HG02840 (cell line): ENCODE results near the gene RLN3.

Source experiments
- ATAC-seq: cut with Tn5 transposase; IDR thresholded peaks from one replicate; pipeline ENCODE4 v1.9.1; 2021; ENCODE audit warnings: mild to moderate bottlenecking, moderate library complexity, moderate number of reproducible peaks; ENCODE audit not compliant: unreplicated experiment, low FRiP score

Gene RLN3

GRCh38 chr19:13993590-13994300 is 34.2 kb upstream of the RLN3 start:
- no peak for ATAC-seq

- ATAC-seq = no peak
Observed at GRCh38 chr19:13995017-13995728, 32.8 kb upstream of the RLN3 start.

DNA sequence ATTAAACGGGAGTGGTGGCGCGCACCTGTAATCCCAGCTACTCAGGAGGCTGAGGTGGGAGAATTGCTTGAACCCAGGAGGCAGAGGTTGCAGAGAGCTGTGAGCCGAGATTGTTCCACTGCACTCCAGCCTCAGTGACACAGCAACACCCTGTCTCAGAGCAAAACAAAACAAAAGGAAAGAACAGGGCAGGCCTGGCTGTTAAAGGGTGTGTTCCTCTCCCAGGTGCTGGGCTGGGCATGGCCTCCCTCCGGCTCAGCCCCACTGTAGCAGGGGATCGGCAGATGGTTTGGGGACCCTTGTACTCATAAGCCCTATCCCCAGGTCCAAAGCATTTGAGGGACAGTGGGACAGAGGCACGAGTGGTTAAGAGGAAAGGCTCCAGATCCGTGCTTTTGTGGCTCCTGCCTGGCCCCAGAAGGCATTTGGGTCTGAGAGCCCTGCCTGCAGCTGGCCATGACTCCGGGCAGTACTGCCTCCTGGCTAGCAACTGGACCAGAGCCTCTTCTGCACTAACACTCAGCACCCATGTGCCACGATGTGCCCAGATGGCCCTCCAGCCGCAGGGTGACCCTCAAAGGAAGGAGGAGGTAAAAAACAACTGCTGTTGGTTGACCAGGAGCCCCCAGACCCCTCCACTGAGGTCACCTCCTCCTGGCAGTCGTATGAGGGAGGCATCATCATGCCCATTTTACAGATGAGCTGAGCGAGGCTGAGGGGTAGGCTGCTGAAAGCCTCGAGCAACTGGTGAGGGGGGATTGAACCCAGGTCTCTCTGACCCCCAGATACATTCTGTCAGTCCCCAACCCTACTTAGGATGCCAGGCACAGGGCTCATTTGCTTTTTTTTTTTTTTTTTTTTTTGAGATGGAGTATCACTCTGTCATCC is 31.8 kb upstream of the RLN3 start:
- no peak for ATAC-seq

DNA sequence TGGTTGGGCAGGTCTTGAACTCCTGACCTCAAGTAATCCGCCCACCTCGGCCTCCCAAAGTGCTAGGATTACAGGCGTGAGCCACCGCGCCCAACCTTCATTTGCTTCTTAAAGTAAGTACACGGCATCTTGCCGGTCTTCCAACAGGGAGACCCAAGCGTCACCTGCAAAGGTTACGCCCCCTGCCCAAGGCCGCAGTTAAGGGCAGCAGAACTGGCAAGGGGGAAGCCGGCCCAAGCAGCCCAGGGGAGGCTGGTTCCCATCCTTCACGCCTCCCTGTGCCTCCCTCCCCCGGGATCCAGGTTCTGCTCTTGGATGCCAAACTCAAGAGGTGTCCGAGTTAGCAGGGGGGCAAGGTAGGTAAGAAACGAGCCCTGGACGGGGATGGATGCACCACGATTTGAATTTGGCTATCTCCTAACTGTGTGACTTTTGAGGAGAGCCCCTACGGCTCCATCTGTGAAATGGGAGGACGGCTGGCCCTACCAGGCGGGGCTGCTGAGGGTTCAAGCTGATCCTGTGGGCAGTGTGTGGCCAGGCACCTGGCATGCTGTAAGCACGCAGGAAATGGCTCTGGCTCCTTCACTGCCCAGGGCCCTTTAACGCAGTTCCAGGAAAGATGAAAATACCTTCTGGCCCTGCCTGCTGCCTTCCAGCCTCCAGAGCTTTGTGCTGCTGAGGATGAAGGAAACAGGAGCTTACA is 30.9 kb upstream of the RLN3 start:
- ATAC-seq = no peak

DNA sequence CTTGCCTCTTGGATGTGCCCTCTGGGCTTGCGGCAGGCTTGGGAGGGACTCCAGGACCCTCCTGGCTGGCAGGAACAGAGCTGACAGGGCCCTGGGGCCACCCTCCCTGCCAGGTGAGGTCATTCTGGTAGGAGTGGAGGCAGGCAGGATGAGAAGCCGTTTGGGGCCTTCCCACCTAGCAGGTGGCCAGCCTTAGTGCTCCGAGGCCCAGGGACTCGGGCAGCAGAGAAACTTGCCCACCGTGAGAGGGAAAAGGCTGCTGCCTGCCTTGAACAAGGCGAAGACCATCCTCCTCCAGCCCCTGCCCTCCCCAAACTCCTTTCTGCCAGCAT is 30.4 kb upstream of the RLN3 start:
- no peak for ATAC-seq

- ATAC-seq = no peak
Observed at GRCh38 chr19:13998426-13998825, 29.5 kb upstream of the RLN3 start.

DNA sequence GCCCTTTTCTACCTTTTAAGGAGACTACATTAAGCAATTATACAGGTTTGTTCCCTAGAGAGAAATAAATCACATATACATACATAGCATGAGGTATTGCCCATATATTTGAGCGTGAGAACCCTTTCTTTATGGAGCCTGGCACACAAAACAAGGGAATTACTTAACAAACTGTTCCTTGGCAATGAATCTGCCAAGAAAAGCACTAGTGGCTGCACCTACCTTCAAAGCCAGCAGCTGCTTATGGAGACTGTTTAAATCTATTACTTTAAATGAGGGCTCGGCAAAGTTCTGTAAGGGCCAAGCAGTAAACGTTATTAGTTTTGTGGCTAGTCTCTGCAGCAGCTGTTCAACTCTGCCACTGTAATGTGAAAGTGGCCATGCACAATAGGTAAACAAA is 28.9 kb upstream of the RLN3 start:
- no peak for ATAC-seq

- no peak for ATAC-seq
Observed at GRCh38 chr19:14000691-14001375, 27.1 kb upstream of the RLN3 start.

GRCh38 chr19:14002571-14003250 is 25.2 kb upstream of the RLN3 start:
- ATAC-seq = no peak

DNA sequence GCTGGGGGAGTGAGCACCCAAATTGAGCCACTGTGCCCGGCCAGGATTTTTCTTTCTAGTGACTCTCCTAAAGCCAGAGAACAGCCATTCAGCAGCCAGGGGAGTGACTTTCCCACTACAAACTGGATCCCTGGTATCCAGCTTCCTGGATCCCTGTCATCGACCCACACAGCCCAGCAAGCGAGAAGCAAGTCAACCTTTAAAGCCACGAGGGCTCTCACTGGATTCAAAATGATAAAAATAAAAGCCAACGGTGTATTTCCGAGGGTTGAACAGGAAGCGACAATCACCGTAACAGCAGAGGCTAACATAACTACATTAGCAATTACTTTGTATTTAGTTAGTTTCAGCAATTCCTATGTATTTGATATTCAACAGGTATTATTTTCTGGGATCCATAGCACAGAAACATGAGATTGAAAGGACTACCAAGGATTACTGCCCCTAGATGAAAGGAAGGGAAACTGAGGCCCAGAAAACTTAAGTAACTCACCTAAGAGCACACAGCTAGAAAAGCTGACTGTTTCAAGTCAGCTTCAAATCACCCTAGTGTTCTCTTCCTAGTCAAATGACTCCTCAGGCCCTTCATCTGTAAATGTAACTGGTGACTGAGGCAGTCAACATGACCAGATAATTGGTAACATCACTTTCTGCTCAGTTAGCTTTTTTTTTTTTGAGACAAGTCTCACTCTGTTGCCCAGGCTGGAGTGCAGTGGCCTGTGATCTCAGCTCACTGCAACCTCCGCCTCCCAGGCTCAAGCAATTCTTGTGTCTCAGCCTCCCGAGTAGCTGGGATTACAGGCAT is 24.5 kb upstream of the RLN3 start:
- ATAC-seq = no peak

GRCh38 chr19:14004619-14005348 is 23.2 kb upstream of the RLN3 start:
- no peak for ATAC-seq

- ATAC-seq = peak; percentile 33
Observed at GRCh38 chr19:14005349-14006084, 22.4 kb upstream of the RLN3 start.

DNA sequence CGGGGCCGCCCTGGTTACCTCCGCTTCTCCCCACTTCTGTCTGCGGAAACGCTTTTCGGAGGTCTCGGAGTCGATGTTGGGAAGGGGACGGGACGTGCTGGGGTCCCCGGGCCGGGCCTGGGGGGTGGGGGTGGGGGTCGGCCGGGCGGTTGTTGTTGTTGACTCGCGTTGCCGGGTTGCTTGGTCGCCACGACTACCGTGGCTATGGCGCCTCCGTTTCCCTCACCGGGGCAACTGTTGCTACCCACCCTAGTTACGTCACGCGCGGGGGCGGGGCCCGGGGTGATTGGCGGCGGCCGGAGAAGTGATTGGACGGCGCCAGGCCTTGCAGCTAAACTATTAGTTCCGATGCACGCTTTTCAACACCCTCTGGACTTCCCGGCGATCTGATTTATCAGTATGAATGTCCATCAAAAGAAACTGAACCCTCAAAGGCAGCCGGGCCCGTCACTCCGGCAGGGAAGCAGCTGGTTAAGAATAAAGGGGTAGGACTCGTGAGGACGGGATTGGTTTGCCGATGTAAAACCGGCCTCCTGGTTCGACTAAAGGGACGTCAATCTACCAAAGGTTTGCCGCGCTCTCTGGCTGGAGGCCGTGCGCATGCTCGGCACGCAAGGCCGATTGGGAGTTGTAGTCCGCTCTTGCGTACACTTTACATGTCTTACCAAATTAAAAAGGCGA is 21.7 kb upstream of the RLN3 start, which contains the start of gene RFX1:
TSS of gene RFX1 (minus strand) at position 236 of the 681 bp plus-strand sequence. CDS start 12,477 bp downstream, outside the sequence.
- ATAC-seq = peak; percentile 79

DNA sequence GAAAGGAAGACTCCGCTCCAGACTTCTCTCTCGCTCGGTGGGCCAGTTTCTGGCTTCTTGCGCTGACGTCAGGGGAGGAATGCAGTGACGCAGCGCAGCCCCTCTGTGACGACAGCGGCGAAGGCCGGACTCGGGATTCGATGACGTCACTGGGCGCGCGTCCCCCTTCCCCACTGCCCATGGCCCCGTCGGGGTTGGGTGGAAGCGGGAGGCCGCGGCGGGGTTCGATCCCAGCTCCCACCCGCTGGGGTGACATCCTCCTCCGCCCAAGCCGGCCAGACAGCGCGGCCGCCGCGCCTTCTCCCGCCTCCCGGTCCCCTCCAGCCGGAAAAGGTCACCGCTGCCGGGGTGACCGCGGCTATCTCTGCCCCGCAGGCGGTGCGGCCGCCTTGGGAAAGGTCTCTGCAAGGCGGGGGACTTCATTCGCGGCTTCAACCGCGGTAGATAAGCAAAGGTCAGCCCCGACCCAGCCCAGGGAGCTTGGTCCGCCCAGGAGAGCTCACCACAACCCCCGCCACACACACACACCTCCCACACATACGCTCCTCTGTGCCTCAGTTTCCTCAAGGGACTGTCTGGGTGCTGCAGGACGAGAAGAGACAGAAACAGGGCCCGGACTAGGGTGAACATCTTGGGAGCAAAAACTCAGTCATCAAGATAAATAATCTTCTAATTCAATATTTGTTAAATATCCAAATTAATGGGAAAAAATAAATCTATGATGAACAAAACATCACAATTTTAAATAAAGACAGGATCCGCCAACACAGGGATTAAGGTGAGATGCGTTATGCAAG is 21.0 kb upstream of the RLN3 start:
- peak; percentile 44 for ATAC-seq

- no peak for ATAC-seq
Observed at GRCh38 chr19:14012378-14012915, 15.5 kb upstream of the RLN3 start.
